Measurements from ENCODE around the gene BLOC1S4.

The BLOC1S4 gene

DNA sequence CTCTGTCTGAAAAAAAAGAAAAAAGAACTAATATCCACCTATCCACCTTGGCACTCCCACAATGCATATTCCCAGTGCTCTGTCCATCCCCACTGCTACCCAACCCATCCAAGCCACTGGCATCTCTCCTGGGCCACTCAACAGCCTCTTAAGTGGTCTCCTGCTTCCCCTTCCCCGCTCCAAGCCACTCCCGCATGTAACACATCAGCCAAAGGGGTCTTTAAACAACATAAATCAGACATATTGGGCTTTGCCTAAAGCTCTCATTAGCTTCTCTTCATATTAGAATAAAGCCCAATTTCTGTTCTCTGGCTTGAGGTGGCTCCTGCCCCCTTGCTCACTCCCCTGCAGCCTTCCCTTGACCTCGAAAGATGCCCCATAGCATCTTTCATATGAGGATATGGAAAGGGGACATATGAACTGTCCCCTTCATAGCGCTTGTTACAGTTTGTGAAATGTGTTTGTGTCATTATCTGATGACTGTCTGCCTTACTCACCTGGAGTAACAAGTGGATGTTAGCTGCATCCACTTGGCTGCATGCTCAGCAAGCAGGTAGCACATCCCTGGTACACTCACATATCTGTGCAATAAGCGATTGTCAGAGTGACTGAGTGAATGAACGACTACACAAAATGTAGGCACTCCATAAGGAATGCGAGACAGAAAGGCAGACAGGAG is 3.1 kb downstream of the BLOC1S4 start:
- no peak overlapping the region for H3K4me3 ChIP-seq (ENCODE audit: control insufficient read depth, low read depth, low read length)
- TF ChIP-seq, protein P1, sequence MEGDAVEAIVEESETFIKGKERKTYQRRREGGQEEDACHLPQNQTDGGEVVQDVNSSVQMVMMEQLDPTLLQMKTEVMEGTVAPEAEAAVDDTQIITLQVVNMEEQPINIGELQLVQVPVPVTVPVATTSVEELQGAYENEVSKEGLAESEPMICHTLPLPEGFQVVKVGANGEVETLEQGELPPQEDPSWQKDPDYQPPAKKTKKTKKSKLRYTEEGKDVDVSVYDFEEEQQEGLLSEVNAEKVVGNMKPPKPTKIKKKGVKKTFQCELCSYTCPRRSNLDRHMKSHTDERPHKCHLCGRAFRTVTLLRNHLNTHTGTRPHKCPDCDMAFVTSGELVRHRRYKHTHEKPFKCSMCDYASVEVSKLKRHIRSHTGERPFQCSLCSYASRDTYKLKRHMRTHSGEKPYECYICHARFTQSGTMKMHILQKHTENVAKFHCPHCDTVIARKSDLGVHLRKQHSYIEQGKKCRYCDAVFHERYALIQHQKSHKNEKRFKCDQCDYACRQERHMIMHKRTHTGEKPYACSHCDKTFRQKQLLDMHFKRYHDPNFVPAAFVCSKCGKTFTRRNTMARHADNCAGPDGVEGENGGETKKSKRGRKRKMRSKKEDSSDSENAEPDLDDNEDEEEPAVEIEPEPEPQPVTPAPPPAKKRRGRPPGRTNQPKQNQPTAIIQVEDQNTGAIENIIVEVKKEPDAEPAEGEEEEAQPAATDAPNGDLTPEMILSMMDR (IDR thresholded peaks at IDR 0.05; ENCODE audit: control insufficient read depth, insufficient read depth, low read depth, low read length, missing control alignments) = no peak
- DNase-seq (ENCODE audit: low read depth) = no peak

DNA sequence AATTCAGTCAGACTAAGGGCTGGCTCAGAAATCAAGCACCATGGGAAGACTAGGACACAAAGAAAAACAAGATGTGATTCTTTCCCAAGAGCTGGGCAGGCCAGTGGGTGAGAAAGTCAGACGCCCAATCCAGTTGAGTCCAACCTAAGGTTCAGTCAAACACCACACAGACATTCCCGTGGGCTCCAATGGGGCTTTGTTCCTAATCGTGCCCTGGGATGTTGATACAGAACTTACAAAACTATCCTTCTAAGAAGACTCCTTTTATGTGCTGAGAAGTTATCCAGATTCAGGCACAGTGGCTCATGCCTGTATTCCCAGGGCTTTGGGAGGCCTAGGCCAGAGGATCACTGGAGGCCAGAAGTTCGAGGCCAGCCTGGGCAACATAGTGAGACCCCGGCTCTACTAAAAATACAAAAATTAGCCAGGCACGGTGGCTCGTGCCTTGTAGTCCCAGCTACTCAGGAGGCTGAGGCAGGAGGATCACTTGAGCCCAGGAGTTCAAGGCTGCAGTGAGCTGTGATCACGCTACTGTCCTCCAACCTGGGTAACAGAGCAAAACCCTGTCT is 3.7 kb downstream of the BLOC1S4 start:
- TF ChIP-seq, protein P1 (IDR thresholded peaks at IDR 0.05; ENCODE audit: control insufficient read depth, insufficient read depth, low read depth, low read length, missing control alignments) = no peak
- H3K4me3 ChIP-seq (ENCODE audit: control insufficient read depth, low read depth, low read length) = no peak overlapping the region
- DNase-seq (ENCODE audit: low read depth) = no peak

DNA sequence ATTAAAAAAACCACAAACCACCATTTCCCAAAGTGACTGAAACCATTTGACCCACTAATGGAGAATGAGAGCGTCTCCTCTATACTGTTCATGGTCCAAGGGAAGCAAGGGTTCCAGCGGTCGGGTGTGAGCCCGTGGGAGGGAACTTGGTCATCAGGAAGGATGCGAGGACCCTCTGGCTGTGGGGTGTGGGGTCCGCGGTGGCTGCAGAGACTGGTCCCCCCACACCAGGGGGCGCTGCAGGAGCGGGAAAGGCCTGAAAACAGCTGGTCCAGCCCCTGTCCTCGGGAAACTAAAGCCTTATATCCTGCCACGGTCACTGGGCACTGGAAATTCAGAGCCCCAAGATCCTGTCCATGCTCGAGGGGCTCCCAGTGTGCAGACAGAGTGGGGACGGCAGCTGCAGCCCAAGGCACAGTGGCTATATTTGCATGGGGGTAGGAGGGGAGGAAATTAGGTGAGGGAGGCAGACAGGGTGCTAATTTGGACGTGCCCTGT is 4.3 kb downstream of the BLOC1S4 start:
- no peak overlapping the region for H3K4me3 ChIP-seq (ENCODE audit: control insufficient read depth, low read depth, low read length)
- no peak for DNase-seq (ENCODE audit: low read depth)

DNA sequence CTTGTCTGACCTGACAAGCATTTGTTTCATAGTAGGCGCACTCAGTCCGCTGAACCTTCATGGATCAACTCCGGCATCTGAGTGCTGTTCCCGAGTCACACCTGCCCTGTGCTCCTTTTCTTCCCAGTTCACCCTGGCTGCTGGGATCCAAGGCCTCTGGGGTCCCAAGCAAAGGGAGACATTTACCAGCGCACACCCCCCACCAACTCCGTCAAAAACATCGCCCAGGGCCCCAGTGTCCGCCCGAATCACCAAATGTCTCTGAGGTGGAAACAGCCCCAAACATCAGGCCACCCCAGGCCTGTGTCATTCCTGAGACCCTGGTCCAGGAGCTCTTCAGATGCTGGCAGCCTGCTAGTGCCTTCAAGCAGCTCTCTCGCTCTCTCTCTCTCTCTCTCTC is 5.1 kb downstream of the BLOC1S4 start:
- no peak for DNase-seq (ENCODE audit: low read depth)
- TF ChIP-seq, protein P1 (IDR thresholded peaks at IDR 0.05; ENCODE audit: control insufficient read depth, insufficient read depth, low read depth, low read length, missing control alignments) = no peak
- H3K4me3 ChIP-seq (ENCODE audit: control insufficient read depth, low read depth, low read length) = no peak overlapping the region

More for the DNA sequence above, 4.3 kb downstream of the BLOC1S4 start:
- TF ChIP-seq, protein P1 (IDR thresholded peaks at IDR 0.05; ENCODE audit: control insufficient read depth, insufficient read depth, low read depth, low read length, missing control alignments) = peak; percentile 96

DNA sequence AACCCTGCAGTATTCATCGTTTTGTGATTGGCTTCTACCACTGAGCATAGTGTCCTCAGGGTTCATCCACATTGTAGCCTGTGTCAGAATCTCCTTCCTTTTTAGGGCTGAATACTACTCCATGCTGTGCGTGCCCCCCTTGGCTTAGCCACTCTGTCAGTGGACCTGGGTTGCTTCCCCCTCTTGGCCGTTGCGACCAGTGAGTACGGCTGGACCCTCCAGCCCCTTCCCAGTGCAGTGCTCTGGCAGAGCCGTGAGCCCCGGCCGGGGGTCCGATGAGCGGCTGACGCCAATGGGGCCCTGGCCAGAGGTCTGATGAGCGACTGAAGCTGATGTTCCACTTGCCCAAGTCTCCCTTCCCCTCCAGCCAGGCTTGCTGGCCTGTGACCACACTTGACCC is 6.9 kb downstream of the BLOC1S4 start:
- TF ChIP-seq, protein P1 (IDR thresholded peaks at IDR 0.05; ENCODE audit: control insufficient read depth, insufficient read depth, low read depth, low read length, missing control alignments) = no peak
- no peak for DNase-seq (ENCODE audit: low read depth)
- no peak overlapping the region for H3K4me3 ChIP-seq (ENCODE audit: control insufficient read depth, low read depth, low read length)

DNA sequence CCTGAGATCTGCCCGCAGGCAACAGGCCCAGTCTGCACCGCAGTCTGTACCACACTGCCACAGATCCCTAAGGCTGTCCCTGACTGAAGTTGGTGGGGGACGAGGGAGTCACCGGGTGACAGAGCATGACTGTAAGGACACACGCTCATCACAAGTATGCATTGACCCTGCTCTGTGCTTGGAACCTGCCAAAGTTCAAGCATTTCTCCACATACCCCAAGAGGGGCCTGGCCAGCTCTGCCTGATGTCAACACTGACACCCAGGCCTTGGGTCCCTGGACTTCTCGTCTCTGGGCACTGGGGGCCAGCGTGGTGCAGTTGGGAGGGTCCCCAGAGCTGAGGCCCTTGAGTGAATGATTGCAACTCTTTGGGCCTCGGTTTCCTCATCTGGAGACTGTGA is 7.9 kb downstream of the BLOC1S4 start:
- TF ChIP-seq, protein P1 (IDR thresholded peaks at IDR 0.05; ENCODE audit: control insufficient read depth, insufficient read depth, low read depth, low read length, missing control alignments) = no peak
- DNase-seq (ENCODE audit: low read depth) = no peak
- no peak overlapping the region for H3K4me3 ChIP-seq (ENCODE audit: control insufficient read depth, low read depth, low read length)
